GM19455 (cell line): Measurements from ENCODE around the gene CDC42EP4.

Source experiments
- ATAC-seq: cut with Tn5 transposase; IDR thresholded peaks from one replicate; pipeline ENCODE4 v1.9.1; 2021; ENCODE audit not compliant: unreplicated experiment

Gene CDC42EP4

GRCh38 chr17:73257516-73257915 is 54.3 kb downstream of the CDC42EP4 start:
- no peak for ATAC-seq

GRCh38 chr17:73256220-73256619 is 55.6 kb downstream of the CDC42EP4 start:
- no peak for ATAC-seq

GRCh38 chr17:73255671-73256181 is 56.1 kb downstream of the CDC42EP4 start:
- ATAC-seq = no peak

- no peak for ATAC-seq
Measured at GRCh38 chr17:73251871-73252270, 59.9 kb downstream of the CDC42EP4 start.

- ATAC-seq = no peak
Measured at GRCh38 chr17:73250851-73251640, 60.8 kb downstream of the CDC42EP4 start.

- no peak for ATAC-seq
Measured at GRCh38 chr17:73249700-73250099, 62.1 kb downstream of the CDC42EP4 start.

GRCh38 chr17:73248532-73248931 is 63.3 kb downstream of the CDC42EP4 start:
- no peak for ATAC-seq

- no peak for ATAC-seq
Measured at GRCh38 chr17:73247726-73248125, 64.1 kb downstream of the CDC42EP4 start.

- ATAC-seq = no peak
Measured at GRCh38 chr17:73240561-73240960, 71.2 kb downstream of the CDC42EP4 start.

GRCh38 chr17:73237714-73238113 is 74.1 kb downstream of the CDC42EP4 start:
- no peak for ATAC-seq

GRCh38 chr17:73234736-73235135 is 77.1 kb downstream of the CDC42EP4 start:
- ATAC-seq = no peak
